Smooth muscle cell (in vitro differentiated cells): ENCODE results near the gene PLEKHG4. TPM values are rescaled to one million over a fixed set of nuclear protein-coding genes. Genes with fewer than 3 reads are reported as not detected.

Experiments used
- DNase-seq: peaks from one replicate; lab custom pipeline; 2025; ENCODE audit not compliant: unreplicated experiment; lab: John Stamatoyannopoulos, UW
- H2AFZ ChIP-seq: fragments of 200-600 bp; sonication (generic); 2 replicates; pipeline ENCODE4 v1.6.0; 2016; ENCODE audit warnings: antibody characterized with exemption, low read depth, mild to moderate bottlenecking
- H3F3A ChIP-seq: fragments of 200-600 bp; sonication (generic); 2 replicates; pipeline ENCODE4 v1.6.0; 2017; ENCODE audit warnings: antibody characterized with exemption, low read depth
- H3K27ac ChIP-seq: fragments of 200-600 bp; sonication (generic); 2 replicates; pipeline ENCODE4 v1.5.1; 2016; ENCODE audit warnings: low read depth, mild to moderate bottlenecking
- H3K27me3 ChIP-seq: fragments of 200-600 bp; sonication (generic); 2 replicates; pipeline ENCODE4 v1.6.1; 2016; ENCODE audit warnings: low read depth, mild to moderate bottlenecking
- H3K36me3 ChIP-seq: fragments of 200-600 bp; sonication (generic); 2 replicates; pipeline ENCODE4 v1.5.1; 2016; ENCODE audit warnings: low read depth
- H3K4me1 ChIP-seq: fragments of 200-600 bp; sonication (generic); 2 replicates; pipeline ENCODE4 v1.5.1; 2016; ENCODE audit warnings: low read depth
- H3K4me2 ChIP-seq: fragments of 200-600 bp; sonication (generic); 2 replicates; pipeline ENCODE4 v1.6.0; 2016; ENCODE audit warnings: mild to moderate bottlenecking
- H3K4me3 ChIP-seq: fragments of 200-600 bp; sonication (generic); 2 replicates; pipeline ENCODE4 v1.5.1; 2016; ENCODE audit warnings: mild to moderate bottlenecking
- H3K79me2 ChIP-seq: fragments of 200-600 bp; sonication (generic); 2 replicates; pipeline ENCODE4 v1.6.0; 2016; ENCODE audit warnings: low read depth, mild to moderate bottlenecking
- H3K9ac ChIP-seq: fragments of 200-600 bp; sonication (generic); 2 replicates; pipeline ENCODE4 v1.6.0; 2016; ENCODE audit warnings: low read depth
- H3K9me3 ChIP-seq: fragments of 200-600 bp; sonication (generic); replicated peaks from 2 replicates; pipeline ENCODE4 v1.5.1; 2016; ENCODE audit warnings: low read depth
- H4K20me1 ChIP-seq: fragments of 200-600 bp; sonication (generic); 2 replicates; pipeline ENCODE4 v1.6.0; 2016; ENCODE audit warnings: low read depth
- WGBS: methylation state at CpG from one replicate; pipeline ENCODE4 v1.1.7; 2016; ENCODE audit warnings: low lambda C conversion rate; 5-methylcytosine and 5-hydroxymethylcytosine counted together
- polyA plus RNA-seq: library from polyadenylated mRNA; unstranded; fragments of >200 nt; fragmentation: Nextera tagmentation; extraction: Ambion mirVana; gene quantifications from 2 replicates; pipeline ENCODE4 v1.2.1, GENCODE V29; 2016
- total RNA-seq: library from RNA; depleted of rRNA; stranded (reverse); fragments of >200 nt; gene quantifications from 2 replicates; pipeline ENCODE4 v1.2.3, GENCODE V29; 2014
- TF ChIP-seq, protein P1 (sequence below): fragments of 200-600 bp; sonication (generic); IDR thresholded peaks from 2 replicates; pipeline ENCODE4 v1.5.1; 2017; ENCODE audit warnings: borderline replicate concordance, mild to moderate bottlenecking, antibody characterized with exemption; ENCODE audit not compliant: insufficient read depth, poor library complexity, severe bottlenecking

The PLEKHG4 gene
- total and polyA plus RNA-seq, 2 experiments from 2014 or later, result 2.7 to 27.0 TPM

GRCh38 chr16:67241008-67241900 is 38.1 kb upstream of the PLEKHG4 start:
- TF ChIP-seq, protein P1, sequence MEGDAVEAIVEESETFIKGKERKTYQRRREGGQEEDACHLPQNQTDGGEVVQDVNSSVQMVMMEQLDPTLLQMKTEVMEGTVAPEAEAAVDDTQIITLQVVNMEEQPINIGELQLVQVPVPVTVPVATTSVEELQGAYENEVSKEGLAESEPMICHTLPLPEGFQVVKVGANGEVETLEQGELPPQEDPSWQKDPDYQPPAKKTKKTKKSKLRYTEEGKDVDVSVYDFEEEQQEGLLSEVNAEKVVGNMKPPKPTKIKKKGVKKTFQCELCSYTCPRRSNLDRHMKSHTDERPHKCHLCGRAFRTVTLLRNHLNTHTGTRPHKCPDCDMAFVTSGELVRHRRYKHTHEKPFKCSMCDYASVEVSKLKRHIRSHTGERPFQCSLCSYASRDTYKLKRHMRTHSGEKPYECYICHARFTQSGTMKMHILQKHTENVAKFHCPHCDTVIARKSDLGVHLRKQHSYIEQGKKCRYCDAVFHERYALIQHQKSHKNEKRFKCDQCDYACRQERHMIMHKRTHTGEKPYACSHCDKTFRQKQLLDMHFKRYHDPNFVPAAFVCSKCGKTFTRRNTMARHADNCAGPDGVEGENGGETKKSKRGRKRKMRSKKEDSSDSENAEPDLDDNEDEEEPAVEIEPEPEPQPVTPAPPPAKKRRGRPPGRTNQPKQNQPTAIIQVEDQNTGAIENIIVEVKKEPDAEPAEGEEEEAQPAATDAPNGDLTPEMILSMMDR, result no peak

DNA sequence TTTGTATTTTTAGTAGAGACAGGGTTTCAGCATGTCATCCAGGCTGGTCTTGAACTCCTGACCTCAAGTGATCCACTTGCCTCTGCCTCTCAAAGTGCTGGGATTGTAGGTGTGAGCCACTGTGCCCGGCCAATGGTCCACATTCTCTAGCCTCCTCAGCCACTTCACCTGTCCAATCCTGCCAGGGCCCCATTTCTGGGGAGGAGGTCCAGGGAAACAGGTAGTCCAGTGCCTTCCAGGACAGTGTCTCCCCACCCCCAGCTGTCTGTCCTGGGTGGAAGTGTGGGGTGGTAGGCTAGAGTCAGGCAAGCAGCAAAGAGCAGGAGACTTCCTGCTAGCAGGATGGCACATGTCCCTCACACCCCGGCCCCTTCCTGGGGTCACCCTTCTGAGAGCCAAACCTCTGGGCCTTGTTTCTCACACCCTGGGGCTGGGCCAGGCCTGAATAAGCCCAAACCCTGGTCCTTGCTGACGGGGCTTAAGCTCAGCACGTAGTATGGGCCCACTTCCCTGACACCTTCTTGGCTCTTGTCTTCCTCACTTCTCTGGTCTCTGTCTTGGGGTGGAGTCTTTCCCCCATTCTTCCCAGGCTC is 37.1 kb upstream of the PLEKHG4 start:
- DNase-seq, result no peak
- Histone ChIP-seq H3K27me3 (no peaks in the 10 kb centered on the region), H3K9me3 (no peaks in the 10 kb centered on the region), H3K4me2 (peak overlapping the region; percentile 69), H4K20me1 (no peaks in the 10 kb centered on the region), H3K79me2 (peaks cover 20% of the 10 kb centered on the region), H3F3A (peaks cover 63% of the 10 kb centered on the region), H2AFZ (no peak overlapping the region), H3K4me3 (no peak overlapping the region), H3K36me3 (no peaks in the 10 kb centered on the region), H3K4me1 (peaks cover 25% of the 10 kb centered on the region), H3K9ac (no peak overlapping the region), H3K27ac (peak overlapping the region; percentile 98)
- TF ChIP-seq, protein P1, result no peak
- WGBS, result 92% methylated on average over 4 of the region's 4 CpGs

More at GRCh38 chr16:67241008-67241900, 38.1 kb upstream of the PLEKHG4 start:
- whole genome bisulfite sequencing, result 17% methylated on average over 8 of the region's 10 CpGs
- Histone ChIP-seq H3K79me2 (peaks cover 20% of the 10 kb centered on the region), H3K4me2 (peak overlapping the region; percentile 69), H4K20me1 (no peaks in the 10 kb centered on the region), H3K36me3 (no peaks in the 10 kb centered on the region), H3K27me3 (no peaks in the 10 kb centered on the region), H3K27ac (peak overlapping the region; percentile 98), H2AFZ (no peak overlapping the region), H3F3A (peaks cover 58% of the 10 kb centered on the region), H3K9ac (peak overlapping the region; percentile 72), H3K9me3 (no peaks in the 10 kb centered on the region), H3K4me3 (no peak overlapping the region), H3K4me1 (peaks cover 25% of the 10 kb centered on the region)
- DNase-seq, result peak; percentile 29

DNA sequence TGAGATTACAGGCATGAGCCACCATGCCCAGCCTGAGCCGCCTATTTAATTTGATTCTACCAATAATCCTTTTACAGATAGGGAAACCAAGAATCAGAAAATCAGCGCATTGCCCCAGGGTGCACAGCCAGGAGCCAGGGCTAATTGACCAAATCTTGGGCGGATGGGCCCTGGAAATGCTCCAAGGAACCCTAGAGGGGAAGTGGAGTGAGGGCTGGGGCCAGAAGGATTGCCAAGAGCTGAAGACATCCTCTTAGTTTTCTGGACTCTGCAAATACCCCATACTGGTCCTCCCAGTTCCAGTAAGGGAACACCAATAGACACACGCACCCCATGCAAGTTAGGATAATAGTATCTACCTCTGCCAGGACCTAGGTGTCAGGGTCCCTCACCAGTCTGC is 35.9 kb upstream of the PLEKHG4 start:
- no peak for DNase-seq
- no peaks in the 10 kb centered on the region for H3K9me3 ChIP-seq
- H3K79me2 ChIP-seq, result peaks cover 20% of the 10 kb centered on the region
- peaks cover 32% of the 10 kb centered on the region for H3K4me1 ChIP-seq
- TF ChIP-seq, protein P1, result no peak
- WGBS, result 90% methylated on average over 4 of the region's 4 CpGs
- H3K4me3 ChIP-seq, result no peak overlapping the region
- peak overlapping the region; percentile 99 for H3K4me2 ChIP-seq
- peak overlapping the region; percentile 97 for H3K27ac ChIP-seq
- H4K20me1 ChIP-seq, result no peaks in the 10 kb centered on the region
- H2AFZ ChIP-seq, result no peak overlapping the region
- peaks cover 67% of the 10 kb centered on the region for H3F3A ChIP-seq
- H3K36me3 ChIP-seq, result no peaks in the 10 kb centered on the region
- no peaks in the 10 kb centered on the region for H3K27me3 ChIP-seq
- H3K9ac ChIP-seq, result peak overlapping the region; percentile 79
